Peyer's patch (tissue), 4 donors: ENCODE data around the gene SPRY2.

Experiments
- POLR2A ChIP-seq, 2 donors: fragments of 450-650 bp; IDR thresholded peaks; one replicate each; pipeline ENCODE4 v1.5.1; 2017; ENCODE audit warnings: antibody characterized with exemption in 2 of 2, mild to moderate bottlenecking in 2 of 2, moderate library complexity in 2 of 2
- TF ChIP-seq, protein P1 (sequence below), 6 experiments: fragments of 450-650 bp in 4 of 6; fragments of 200-600 bp in 2 of 6; sonication (generic) in 1 of 6; IDR thresholded peaks; one replicate each; pipeline ENCODE4 v1.5.1; 2017 to 2019; ENCODE audit warnings: antibody characterized with exemption in 6 of 6, mild to moderate bottlenecking in 3 of 6, moderate library complexity in 1 of 6

- TF ChIP-seq, protein P1, sequence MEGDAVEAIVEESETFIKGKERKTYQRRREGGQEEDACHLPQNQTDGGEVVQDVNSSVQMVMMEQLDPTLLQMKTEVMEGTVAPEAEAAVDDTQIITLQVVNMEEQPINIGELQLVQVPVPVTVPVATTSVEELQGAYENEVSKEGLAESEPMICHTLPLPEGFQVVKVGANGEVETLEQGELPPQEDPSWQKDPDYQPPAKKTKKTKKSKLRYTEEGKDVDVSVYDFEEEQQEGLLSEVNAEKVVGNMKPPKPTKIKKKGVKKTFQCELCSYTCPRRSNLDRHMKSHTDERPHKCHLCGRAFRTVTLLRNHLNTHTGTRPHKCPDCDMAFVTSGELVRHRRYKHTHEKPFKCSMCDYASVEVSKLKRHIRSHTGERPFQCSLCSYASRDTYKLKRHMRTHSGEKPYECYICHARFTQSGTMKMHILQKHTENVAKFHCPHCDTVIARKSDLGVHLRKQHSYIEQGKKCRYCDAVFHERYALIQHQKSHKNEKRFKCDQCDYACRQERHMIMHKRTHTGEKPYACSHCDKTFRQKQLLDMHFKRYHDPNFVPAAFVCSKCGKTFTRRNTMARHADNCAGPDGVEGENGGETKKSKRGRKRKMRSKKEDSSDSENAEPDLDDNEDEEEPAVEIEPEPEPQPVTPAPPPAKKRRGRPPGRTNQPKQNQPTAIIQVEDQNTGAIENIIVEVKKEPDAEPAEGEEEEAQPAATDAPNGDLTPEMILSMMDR (IDR thresholded peaks at IDR 0.05), result no peak
- no peak for TF ChIP-seq POLR2A (IDR thresholded peaks at IDR 0.05)
Observed at GRCh38 chr13:80313668-80314256, 27.2 kb downstream of the SPRY2 start.
